ENCODE measurements around the gene ZNF80. TPM values are rescaled to one million over a fixed set of nuclear protein-coding genes. Genes with fewer than 3 reads are reported as not detected.
A peak's percentile ranks its signal among the peaks of the same experiment; 100 is the strongest.
"Not testable (repeated sequence)": the region's sequence is repeated elsewhere in the genome, so short reads cannot be mapped to it uniquely, and the experiment has no call there.

ZNF80 gene
- total RNA-seq, 2 experiments from 2014 or later, result 0.16 to 0.17 TPM

DNA sequence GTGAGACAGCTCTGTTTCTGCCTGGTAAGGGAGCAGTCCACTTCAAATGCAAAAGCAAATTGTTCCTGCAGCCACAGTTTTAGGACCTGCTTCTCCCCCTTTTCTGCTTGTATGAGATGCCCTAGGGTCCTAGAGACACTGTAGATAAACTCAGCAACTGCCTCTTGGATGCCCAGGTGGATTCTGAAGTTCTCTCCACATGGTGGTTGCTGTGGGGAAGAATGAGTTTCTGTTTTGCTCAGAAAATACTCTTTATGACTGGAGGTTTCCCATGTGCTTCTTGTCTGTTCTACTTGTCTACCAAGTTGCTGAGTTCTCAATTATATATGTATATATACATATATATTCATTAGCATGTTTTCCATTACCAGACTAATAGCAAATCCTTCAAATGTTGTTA lies 5.6 kb upstream of the ZNF80 start:
- peaks cover 6% of the 10 kb centered on the region for H3K9me3 Mint-ChIP-seq
- no peak overlapping the region for H3K4me3 Mint-ChIP-seq
- no peak overlapping the region for H3K27ac Mint-ChIP-seq
- ChIA-PET CTCF (no interaction called here), POLR2A (interaction anchor here (2.1 kb wide), 1 partner anchor 29 kb away, joined by 8 read pairs; no protein-coding TSS in a partner anchor)
- no peaks in the 10 kb centered on the region for H3K36me3 Mint-ChIP-seq (ENCODE audit: low read depth)
- Histone ChIP-seq H3K9me3 (ENCODE audit: control insufficient read depth in 1 of 2, insufficient read depth in 1 of 2, low read length in 2 of 2) (peaks cover 0 to 4% of the 10 kb centered on the region in 2 experiments), H3K4me3 (ENCODE audit: low read length) (no peak overlapping the region), H3K36me3 (ENCODE audit: insufficient read depth, low read length) (no peaks in the 10 kb centered on the region), H3K4me1 (ENCODE audit: insufficient read depth, low read length) (peaks cover 2% of the 10 kb centered on the region), H3K27ac (ENCODE audit: low read depth in 1 of 2, low read length in 2 of 2) (no peak overlapping the region), H3K27me3 (ENCODE audit: control insufficient read depth in 1 of 2, insufficient read depth in 2 of 2, low read length in 2 of 2) (no peaks in the 10 kb centered on the region)
- intact Hi-C loops (cut with DNase I, micrococcal nuclease), result no loop called here
- no peak for ATAC-seq (ENCODE audit: poor library complexity)
- no peak for DNase-seq
- H3K27me3 Mint-ChIP-seq, result no peaks in the 10 kb centered on the region
- no peaks in the 10 kb centered on the region for H3K4me1 Mint-ChIP-seq (ENCODE audit: low read depth)
- TF ChIP-seq, protein P1, sequence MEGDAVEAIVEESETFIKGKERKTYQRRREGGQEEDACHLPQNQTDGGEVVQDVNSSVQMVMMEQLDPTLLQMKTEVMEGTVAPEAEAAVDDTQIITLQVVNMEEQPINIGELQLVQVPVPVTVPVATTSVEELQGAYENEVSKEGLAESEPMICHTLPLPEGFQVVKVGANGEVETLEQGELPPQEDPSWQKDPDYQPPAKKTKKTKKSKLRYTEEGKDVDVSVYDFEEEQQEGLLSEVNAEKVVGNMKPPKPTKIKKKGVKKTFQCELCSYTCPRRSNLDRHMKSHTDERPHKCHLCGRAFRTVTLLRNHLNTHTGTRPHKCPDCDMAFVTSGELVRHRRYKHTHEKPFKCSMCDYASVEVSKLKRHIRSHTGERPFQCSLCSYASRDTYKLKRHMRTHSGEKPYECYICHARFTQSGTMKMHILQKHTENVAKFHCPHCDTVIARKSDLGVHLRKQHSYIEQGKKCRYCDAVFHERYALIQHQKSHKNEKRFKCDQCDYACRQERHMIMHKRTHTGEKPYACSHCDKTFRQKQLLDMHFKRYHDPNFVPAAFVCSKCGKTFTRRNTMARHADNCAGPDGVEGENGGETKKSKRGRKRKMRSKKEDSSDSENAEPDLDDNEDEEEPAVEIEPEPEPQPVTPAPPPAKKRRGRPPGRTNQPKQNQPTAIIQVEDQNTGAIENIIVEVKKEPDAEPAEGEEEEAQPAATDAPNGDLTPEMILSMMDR (IDR thresholded peaks at IDR 0.05), result no peak

DNA sequence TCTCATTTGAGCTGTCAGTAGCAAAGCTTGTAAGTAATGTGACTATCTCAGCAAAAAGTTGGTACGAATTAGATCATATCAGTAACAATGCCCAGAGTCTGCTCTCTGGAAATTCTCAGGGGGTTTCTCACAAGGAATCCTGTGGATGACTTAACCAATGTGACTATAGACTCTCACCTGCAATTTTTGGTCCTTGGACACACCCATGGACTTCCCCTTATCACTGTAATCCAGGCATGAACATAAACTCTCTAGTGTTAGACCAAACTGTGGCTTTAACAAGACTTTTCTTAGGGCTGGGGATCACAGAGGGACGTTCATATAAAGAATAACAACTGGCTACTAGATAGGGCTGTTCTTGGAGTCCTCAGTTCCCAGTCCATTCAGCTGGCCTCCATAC lies 3.9 kb upstream of the ZNF80 start:
- no peaks in the 10 kb centered on the region for H3K27me3 Mint-ChIP-seq
- TF ChIP-seq, protein P1 (IDR thresholded peaks at IDR 0.05), result no peak
- Histone ChIP-seq H3K27me3 (ENCODE audit: control insufficient read depth in 1 of 2, insufficient read depth in 2 of 2, low read length in 2 of 2) (no peaks in the 10 kb centered on the region), H3K27ac (ENCODE audit: low read depth in 1 of 2, low read length in 2 of 2) (no peak overlapping the region), H3K36me3 (ENCODE audit: insufficient read depth, low read length) (no peaks in the 10 kb centered on the region), H3K4me1 (ENCODE audit: insufficient read depth, low read length) (peaks cover 10% of the 10 kb centered on the region), H3K9me3 (ENCODE audit: control insufficient read depth in 1 of 2, insufficient read depth in 1 of 2, low read length in 2 of 2) (peaks cover 0 to 8% of the 10 kb centered on the region in 2 experiments), H3K4me3 (ENCODE audit: low read length) (no peak overlapping the region)
- H3K27ac Mint-ChIP-seq, result peak overlapping the region; percentile 6
- ChIA-PET POLR2A (interaction anchor here (1.1 to 3.1 kb wide), 2 partner anchors 19 to 27 kb away, joined by 3 to 13 read pairs; no protein-coding TSS in a partner anchor), CTCF (no interaction called here)
- ATAC-seq (ENCODE audit: poor library complexity), result no peak
- DNase-seq, result no peak
- no peaks in the 10 kb centered on the region for H3K36me3 Mint-ChIP-seq (ENCODE audit: low read depth)
- H3K4me1 Mint-ChIP-seq (ENCODE audit: low read depth), result peaks cover 11% of the 10 kb centered on the region
- no peak overlapping the region for H3K4me3 Mint-ChIP-seq
- intact Hi-C loops (cut with DNase I, micrococcal nuclease), result no loop called here
- H3K9me3 Mint-ChIP-seq, result peaks cover 6% of the 10 kb centered on the region

DNA sequence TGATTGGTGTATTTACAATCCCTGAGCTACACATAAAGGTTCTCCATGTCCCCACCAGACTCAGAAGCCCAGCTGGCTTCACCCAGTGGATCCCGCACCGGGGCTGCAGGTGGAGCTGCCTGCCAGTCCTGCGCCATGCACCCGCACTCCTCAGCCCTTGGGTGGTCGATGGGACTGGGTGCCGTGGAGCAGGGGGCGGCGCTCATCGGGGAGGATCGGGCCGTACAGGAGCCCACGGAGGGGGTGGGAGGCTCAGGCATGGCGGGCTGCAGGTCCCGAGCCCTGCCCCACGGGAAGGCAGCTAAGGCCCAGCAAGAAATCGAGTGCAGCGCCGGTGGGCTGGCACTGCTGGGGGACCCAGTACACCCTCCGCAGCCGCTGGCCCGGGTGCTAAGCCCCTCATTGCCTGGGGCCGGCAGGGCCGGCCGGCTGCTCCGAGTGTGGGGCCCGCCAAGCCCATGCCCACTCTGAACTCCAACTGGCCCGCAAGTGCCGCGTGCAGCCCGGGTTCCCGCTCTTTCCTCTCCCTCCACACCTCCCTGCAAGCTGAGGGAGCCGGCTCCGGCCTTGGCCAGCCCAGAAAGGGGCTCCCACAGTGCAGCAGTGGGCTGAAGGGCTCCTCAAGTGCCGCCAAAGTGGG lies 888 bp upstream of the ZNF80 start:
- H3K27me3 Mint-ChIP-seq; intact Hi-C loops (cut with DNase I, micrococcal nuclease); DNase-seq; H3K27ac ChIP-seq (ENCODE audit: low read depth in 1 of 2, low read length in 2 of 2); ATAC-seq (ENCODE audit: poor library complexity); H3K36me3 Mint-ChIP-seq (ENCODE audit: low read depth); H3K9me3 Mint-ChIP-seq; H3K9me3 ChIP-seq (ENCODE audit: control insufficient read depth in 1 of 2, insufficient read depth in 1 of 2, low read length in 2 of 2); H3K4me3 Mint-ChIP-seq; H3K27ac Mint-ChIP-seq; H3K27me3 ChIP-seq (ENCODE audit: control insufficient read depth in 1 of 2, insufficient read depth in 2 of 2, low read length in 2 of 2); H3K4me3 ChIP-seq (ENCODE audit: low read length); CTCF ChIA-PET; H3K36me3 ChIP-seq (ENCODE audit: insufficient read depth, low read length): not testable (repeated sequence)
- POLR2A ChIA-PET, result interaction anchor here (1.4 kb wide), 1 partner anchor 24 kb away, joined by 5 read pairs; no protein-coding TSS in a partner anchor
- H3K4me1 Mint-ChIP-seq (ENCODE audit: low read depth), result peaks cover 38% of the 10 kb centered on the region
- peaks cover 25% of the 10 kb centered on the region for H3K4me1 ChIP-seq (ENCODE audit: insufficient read depth, low read length)

Data from CD4-positive, alpha-beta T cell (primary cell).